Measurements from ENCODE around the gene CSRP2.
A peak's percentile ranks its signal among the peaks of the same experiment; 100 is the strongest.

The CSRP2 gene

GRCh38 chr12:76872415-76872814 is 6.4 kb downstream of the CSRP2 start:
- Histone ChIP-seq H3K36me3 (peaks cover 0 to 23% (median 0%) of the 10 kb centered on the region in 11 experiments; a peak in 5 of 22 replicates), H3K27ac (no peak overlapping the region), H3K4me3 (no peak overlapping the region), H3K4me2 (peak overlapping the region in 8 of 11 experiments; percentile 18 to 55 (median 30); a peak in 10 of 22 replicates), H3K27me3 (peaks cover 0 to 7% (median 0%) of the 10 kb centered on the region in 11 experiments; a peak in 6 of 22 replicates), H3K9me3 (replicated peaks in 1 of 11) (peaks cover 0 to 29% (median 14%) of the 10 kb centered on the region in 11 experiments; a peak in 13 of 22 replicates), H4K20me1 (no peaks in the 10 kb centered on the region), H3K9ac (no peak overlapping the region), H3K4me1 (peaks cover 4 to 61% (median 34%) of the 10 kb centered on the region in 10 experiments)
- TF ChIP-seq Cebpa-rat (IDR thresholded peaks at IDR 0.05), result no peak

- no peaks in the 10 kb centered on the region for H4K20me1 ChIP-seq
- 0 out of 22 replicates have a peak, but pooled peaks cover 0 to 2% (median 0%) of the 10 kb centered on the region in 11 experiments for H3K27me3 ChIP-seq
- H3K4me1 ChIP-seq, result peaks cover 10 to 61% (median 34%) of the 10 kb centered on the region in 10 experiments
- H3K4me3 ChIP-seq, result no peak overlapping the region
- H3K27ac ChIP-seq, result no peak overlapping the region
- TF ChIP-seq Cebpa-rat (IDR thresholded peaks at IDR 0.05), result no peak
- peak overlapping the region in 8 of 11 experiments; percentile 18 to 55 (median 28); a peak in 12 of 22 replicates for H3K4me2 ChIP-seq
- no peak overlapping the region for H3K9ac ChIP-seq
- peaks cover 0 to 29% (median 14%) of the 10 kb centered on the region in 11 experiments; a peak in 13 of 22 replicates for H3K9me3 ChIP-seq (replicated peaks in 1 of 11)
- peaks cover 0 to 23% (median 0%) of the 10 kb centered on the region in 11 experiments; a peak in 5 of 22 replicates for H3K36me3 ChIP-seq
Measured at GRCh38 chr12:76871742-76872141, 7.1 kb downstream of the CSRP2 start.

GRCh38 chr12:76871082-76871481 is 7.7 kb downstream of the CSRP2 start:
- no peak overlapping the region for H3K4me3 ChIP-seq
- peak overlapping the region in 2 of 11 experiments; percentile 3 to 8; a peak in 1 of 22 replicates for H3K4me2 ChIP-seq
- H3K9ac ChIP-seq, result no peak overlapping the region
- no peaks in the 10 kb centered on the region for H3K27me3 ChIP-seq
- H3K27ac ChIP-seq, result no peak overlapping the region
- H3K9me3 ChIP-seq (replicated peaks in 1 of 11), result peaks cover 0 to 29% (median 14%) of the 10 kb centered on the region in 11 experiments; a peak in 13 of 22 replicates
- peaks cover 17 to 60% (median 36%) of the 10 kb centered on the region in 10 experiments for H3K4me1 ChIP-seq
- no peaks in the 10 kb centered on the region for H4K20me1 ChIP-seq
- TF ChIP-seq Cebpa-rat (IDR thresholded peaks at IDR 0.05), result no peak
- peaks cover 0 to 23% (median 0%) of the 10 kb centered on the region in 11 experiments; a peak in 5 of 22 replicates for H3K36me3 ChIP-seq

GRCh38 chr12:76866726-76867125 is 12.1 kb downstream of the CSRP2 start:
- no peak for TF ChIP-seq Cebpa-rat (IDR thresholded peaks at IDR 0.05)
- Histone ChIP-seq H3K4me3 (peak overlapping the region in 8 of 10 experiments; percentile 21 to 56 (median 46); a peak in 13 of 20 replicates), H3K27ac (peak overlapping the region in 10 of 11 experiments; percentile 15 to 84 (median 76); a peak in 20 of 22 replicates), H3K27me3 (no peaks in the 10 kb centered on the region), H4K20me1 (no peaks in the 10 kb centered on the region), H3K9me3 (replicated peaks in 1 of 11) (peaks cover 0 to 27% (median 11%) of the 10 kb centered on the region in 11 experiments; a peak in 12 of 22 replicates), H3K36me3 (peaks cover 0 to 26% (median 10%) of the 10 kb centered on the region in 11 experiments; a peak in 10 of 22 replicates), H3K4me2 (peak overlapping the region; percentile 72 to 97 (median 87)), H3K9ac (peak overlapping the region in 9 of 11 experiments; percentile 46 to 74 (median 67); a peak in 18 of 22 replicates), H3K4me1 (peaks cover 46 to 86% (median 59%) of the 10 kb centered on the region in 10 experiments)

GRCh38 chr12:76866151-76866567 is 12.7 kb downstream of the CSRP2 start:
- peak overlapping the region in 8 of 10 experiments; percentile 21 to 56 (median 46); a peak in 14 of 20 replicates for H3K4me3 ChIP-seq
- peaks cover 0 to 25% (median 11%) of the 10 kb centered on the region in 11 experiments; a peak in 12 of 22 replicates for H3K9me3 ChIP-seq (replicated peaks in 1 of 11)
- H3K36me3 ChIP-seq, result peaks cover 0 to 31% (median 14%) of the 10 kb centered on the region in 11 experiments; a peak in 11 of 22 replicates
- H3K4me2 ChIP-seq, result peak overlapping the region; percentile 72 to 97 (median 87)
- TF ChIP-seq Cebpa-rat (IDR thresholded peaks at IDR 0.05), result no peak
- H3K27me3 ChIP-seq, result no peaks in the 10 kb centered on the region
- H3K9ac ChIP-seq, result peak overlapping the region in 9 of 11 experiments; percentile 46 to 74 (median 67); a peak in 18 of 22 replicates
- peaks cover 46 to 82% (median 57%) of the 10 kb centered on the region in 10 experiments for H3K4me1 ChIP-seq
- peak overlapping the region in 10 of 11 experiments; percentile 15 to 84 (median 76); a peak in 20 of 22 replicates for H3K27ac ChIP-seq
- no peaks in the 10 kb centered on the region for H4K20me1 ChIP-seq

GRCh38 chr12:76864791-76865400 is 13.9 kb downstream of the CSRP2 start:
- Histone ChIP-seq H4K20me1 (no peaks in the 10 kb centered on the region; a peak in 1 of 22 replicates), H3K9me3 (replicated peaks in 1 of 11) (peaks cover 0 to 20% (median 11%) of the 10 kb centered on the region in 11 experiments; a peak in 12 of 22 replicates), H3K27ac (peak overlapping the region in 7 of 11 experiments; percentile 70 to 84 (median 78); a peak in 11 of 22 replicates), H3K36me3 (peaks cover 0 to 36% (median 15%) of the 10 kb centered on the region in 11 experiments; a peak in 11 of 22 replicates), H3K27me3 (no peaks in the 10 kb centered on the region), H3K4me3 (peak overlapping the region in 2 of 10 experiments; percentile 12 to 51; a peak in 3 of 20 replicates), H3K4me2 (peak overlapping the region; percentile 1 to 97 (median 87); a peak in 21 of 22 replicates), H3K9ac (peak overlapping the region in 4 of 11 experiments; percentile 11 to 74 (median 72); a peak in 5 of 22 replicates), H3K4me1 (peaks cover 46 to 78% (median 63%) of the 10 kb centered on the region in 10 experiments)
- no peak for TF ChIP-seq Cebpa-rat (IDR thresholded peaks at IDR 0.05)

- H3K27ac ChIP-seq, result peak overlapping the region in 7 of 11 experiments; percentile 0 to 84 (median 25); a peak in 8 of 22 replicates
Measured at GRCh38 chr12:76863837-76864236, 15.0 kb downstream of the CSRP2 start.

GRCh38 chr12:76863005-76863670 is 15.7 kb downstream of the CSRP2 start:
- no peaks in the 10 kb centered on the region for H3K27me3 ChIP-seq
- H3K4me3 ChIP-seq, result no peak overlapping the region
- H3K36me3 ChIP-seq, result peaks cover 0 to 41% (median 16%) of the 10 kb centered on the region in 11 experiments; a peak in 11 of 22 replicates
- peaks cover 54 to 78% (median 72%) of the 10 kb centered on the region in 10 experiments for H3K4me1 ChIP-seq
- H3K27ac ChIP-seq, result peak overlapping the region in 4 of 11 experiments; percentile 0 to 84 (median 54); a peak in 4 of 22 replicates
- peak overlapping the region; percentile 4 to 97 (median 87); a peak in 20 of 22 replicates for H3K4me2 ChIP-seq
- no peaks in the 10 kb centered on the region; a peak in 1 of 22 replicates for H4K20me1 ChIP-seq
- no peak for TF ChIP-seq Cebpa-rat (IDR thresholded peaks at IDR 0.05)
- peak overlapping the region in 1 of 11 experiments; percentile 5; a peak in 1 of 22 replicates for H3K9ac ChIP-seq
- 0 out of 22 replicates have a peak, but pooled peaks cover 0 to 5% (median 0%) of the 10 kb centered on the region in 11 experiments for H3K9me3 ChIP-seq (replicated peaks in 1 of 11)

More at GRCh38 chr12:76863837-76864236, 15.0 kb downstream of the CSRP2 start:
- Histone ChIP-seq H4K20me1 (no peaks in the 10 kb centered on the region; a peak in 1 of 22 replicates), H3K27me3 (no peaks in the 10 kb centered on the region), H3K4me3 (no peak overlapping the region), H3K9me3 (replicated peaks in 1 of 11) (peaks cover 0 to 9% (median 4%) of the 10 kb centered on the region in 11 experiments; a peak in 11 of 22 replicates), H3K4me2 (peak overlapping the region; percentile 40 to 97 (median 87); a peak in 21 of 22 replicates), H3K9ac (peak overlapping the region in 2 of 11 experiments; percentile 5 to 7; a peak in 3 of 22 replicates), H3K4me1 (peaks cover 54 to 83% (median 72%) of the 10 kb centered on the region in 10 experiments), H3K36me3 (peaks cover 0 to 35% (median 16%) of the 10 kb centered on the region in 11 experiments; a peak in 10 of 22 replicates)
- no peak for TF ChIP-seq Cebpa-rat (IDR thresholded peaks at IDR 0.05)
